Measurements from ENCODE around the gene GFOD1.

GRCh38 chr6:13398421-13398994, 88.9 kb downstream of the GFOD1 start:
- TF ChIP-seq POLR2A (IDR thresholded peaks at IDR 0.05; ENCODE audit: low read depth, low read length) (no peak), POLR2AphosphoS5 (IDR thresholded peaks at IDR 0.05; ENCODE audit: low read depth, low read length) (no peak)

Data from GM12892 (cell line).